ENCODE measurements around the gene TMEM150B.

The TMEM150B gene

GRCh38 chr19:55278391-55279135 is 46.6 kb downstream of the TMEM150B start:
- DNase-seq = no peak

GRCh38 chr19:55277494-55277893 is 47.6 kb downstream of the TMEM150B start:
- DNase-seq = no peak
- TF ChIP-seq GATA1 (IDR thresholded peaks at IDR 0.05; ENCODE audit: low read depth, low read length) (no peak), POLR2A (IDR thresholded peaks at IDR 0.05; ENCODE audit: low read length) (no peak)

More at GRCh38 chr19:55278391-55279135, 46.6 kb downstream of the TMEM150B start:
- TF ChIP-seq POLR2A (IDR thresholded peaks at IDR 0.05; ENCODE audit: low read length) (no peak), GATA1 (IDR thresholded peaks at IDR 0.05; ENCODE audit: low read depth, low read length) (no peak)

- TF ChIP-seq POLR2A (IDR thresholded peaks at IDR 0.05; ENCODE audit: low read length) = no peak
- no peak for TF ChIP-seq GATA1 (IDR thresholded peaks at IDR 0.05; ENCODE audit: low read depth, low read length)
- no peak for DNase-seq
Observed at GRCh38 chr19:55276720-55277430, 48.3 kb downstream of the TMEM150B start.

GRCh38 chr19:55275851-55276719 is 49.1 kb downstream of the TMEM150B start:
- TF ChIP-seq POLR2A (IDR thresholded peaks at IDR 0.05; ENCODE audit: low read length) (no peak), GATA1 (IDR thresholded peaks at IDR 0.05; ENCODE audit: low read depth, low read length) (no peak)

GRCh38 chr19:55273978-55274707 is 51.0 kb downstream of the TMEM150B start:
- TF ChIP-seq POLR2A (IDR thresholded peaks at IDR 0.05; ENCODE audit: low read length) = no peak
- no peak for TF ChIP-seq GATA1 (IDR thresholded peaks at IDR 0.05; ENCODE audit: low read depth, low read length)
- DNase-seq = no peak

More at GRCh38 chr19:55275851-55276719, 49.1 kb downstream of the TMEM150B start:
- no peak for DNase-seq

GRCh38 chr19:55272142-55272541 is 53.0 kb downstream of the TMEM150B start:
- DNase-seq = peak in 1 of 2 experiments; percentile 19

GRCh38 chr19:55270172-55270942 is 54.8 kb downstream of the TMEM150B start:
- no peak for DNase-seq
- no peak for TF ChIP-seq GATA1 (IDR thresholded peaks at IDR 0.05; ENCODE audit: low read depth, low read length)

More at GRCh38 chr19:55272142-55272541, 53.0 kb downstream of the TMEM150B start:
- no peak for TF ChIP-seq POLR2A (IDR thresholded peaks at IDR 0.05; ENCODE audit: low read length)
- TF ChIP-seq GATA1 (IDR thresholded peaks at IDR 0.05; ENCODE audit: low read depth, low read length) = no peak

- no peak for DNase-seq
- TF ChIP-seq POLR2A (IDR thresholded peaks at IDR 0.05; ENCODE audit: low read length) (no peak), GATA1 (IDR thresholded peaks at IDR 0.05; ENCODE audit: low read depth, low read length) (no peak)
Observed at GRCh38 chr19:55269299-55269698, 55.8 kb downstream of the TMEM150B start.

DNA sequence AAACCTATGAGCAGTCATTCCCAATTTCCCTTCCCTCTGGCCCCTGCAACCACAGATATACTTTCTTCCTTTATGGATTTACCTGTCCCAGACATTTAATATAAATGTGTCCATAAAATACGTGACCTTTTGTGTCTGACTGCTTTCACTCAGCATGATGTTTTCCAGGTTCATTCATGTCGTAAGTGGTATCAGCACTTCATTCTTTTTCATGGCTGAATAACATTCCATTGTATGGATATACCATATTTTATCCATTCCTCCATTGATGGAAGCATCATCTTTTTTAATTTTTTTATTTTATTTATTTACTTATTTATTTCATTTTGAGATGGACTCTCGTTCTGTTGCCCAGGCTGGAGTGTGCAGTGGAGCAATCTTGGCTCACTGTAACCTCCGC is 58.3 kb downstream of the TMEM150B start:
- TF ChIP-seq POLR2A (IDR thresholded peaks at IDR 0.05; ENCODE audit: low read length) (no peak), GATA1 (IDR thresholded peaks at IDR 0.05; ENCODE audit: low read depth, low read length) (no peak)
- DNase-seq = no peak

DNA sequence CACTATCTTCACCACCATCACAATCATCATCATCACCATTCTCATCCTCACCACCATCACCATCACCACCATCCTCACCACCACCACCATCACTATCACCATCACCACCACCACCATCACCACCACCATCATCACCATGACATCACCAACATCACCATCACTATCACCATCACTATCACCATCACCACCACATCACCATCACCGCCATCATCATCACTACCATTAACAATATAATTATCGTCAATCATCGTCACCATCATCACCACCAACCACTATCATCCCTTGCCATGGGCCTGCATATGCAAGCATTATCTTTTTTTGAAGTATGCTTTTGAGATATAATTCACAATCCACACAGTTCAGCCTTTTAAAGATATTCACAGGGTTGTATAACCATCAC is 58.7 kb downstream of the TMEM150B start:
- no peak for TF ChIP-seq GATA1 (IDR thresholded peaks at IDR 0.05; ENCODE audit: low read depth, low read length)
- no peak for TF ChIP-seq POLR2A (IDR thresholded peaks at IDR 0.05; ENCODE audit: low read length)
- no peak for DNase-seq

DNA sequence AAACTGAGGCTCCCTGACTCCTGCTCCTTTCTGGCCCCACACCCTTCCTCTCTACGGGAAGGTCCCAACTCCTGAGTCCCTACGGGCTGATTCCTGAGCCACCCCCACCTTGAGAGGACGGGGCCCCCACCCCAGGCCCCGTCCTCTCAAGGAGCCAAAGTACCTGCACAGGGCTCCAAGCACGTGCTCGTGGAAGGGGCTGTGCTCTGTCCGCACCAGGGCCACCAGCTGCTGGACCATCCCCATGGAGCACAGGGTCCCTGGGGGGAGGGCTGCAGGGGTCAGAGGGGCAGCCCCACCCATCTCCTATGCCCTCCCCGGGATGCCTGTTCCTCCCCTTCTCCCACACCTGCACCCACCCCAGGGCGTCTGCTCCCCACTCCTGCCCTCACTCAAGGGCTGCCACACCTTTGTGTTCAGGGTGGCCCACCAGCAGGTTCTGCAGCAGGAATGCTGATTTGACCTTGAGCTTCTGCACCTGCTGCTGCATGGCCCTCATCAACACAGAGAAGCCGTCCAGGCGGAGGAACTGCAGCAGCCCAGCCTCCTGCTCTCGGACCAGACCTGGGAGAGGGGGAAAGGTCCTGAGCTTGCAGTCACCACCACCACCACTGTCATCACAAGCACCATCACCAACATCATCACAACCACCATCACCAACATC is 59.3 kb downstream of the TMEM150B start:
- no peak for DNase-seq
- TF ChIP-seq POLR2A (IDR thresholded peaks at IDR 0.05; ENCODE audit: low read length) (no peak), GATA1 (IDR thresholded peaks at IDR 0.05; ENCODE audit: low read depth, low read length) (no peak)

DNA sequence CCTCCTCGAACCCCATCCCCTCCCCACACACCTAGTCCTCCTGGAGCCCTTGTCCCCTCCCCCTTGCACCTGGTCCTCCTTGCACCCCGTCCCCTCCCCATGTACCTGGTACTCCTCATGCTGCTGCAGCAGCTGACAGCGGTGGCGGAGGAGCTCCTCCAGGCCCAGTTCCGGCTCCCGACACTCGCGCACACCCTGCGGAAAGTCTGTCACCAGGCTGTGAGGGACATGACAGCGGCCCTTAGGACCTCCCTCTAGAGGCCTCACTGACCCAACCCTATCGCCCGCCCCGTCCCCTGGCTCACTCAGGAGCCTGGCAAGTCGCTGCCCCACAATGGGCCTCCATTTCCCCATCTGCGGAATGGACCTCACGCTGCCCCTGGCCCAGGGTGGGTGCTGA is 60.0 kb downstream of the TMEM150B start:
- TF ChIP-seq POLR2A (IDR thresholded peaks at IDR 0.05; ENCODE audit: low read length) (no peak), GATA1 (IDR thresholded peaks at IDR 0.05; ENCODE audit: low read depth, low read length) (no peak)
- no peak for DNase-seq
